ENCODE results near the gene HNRNPC.

DNA sequence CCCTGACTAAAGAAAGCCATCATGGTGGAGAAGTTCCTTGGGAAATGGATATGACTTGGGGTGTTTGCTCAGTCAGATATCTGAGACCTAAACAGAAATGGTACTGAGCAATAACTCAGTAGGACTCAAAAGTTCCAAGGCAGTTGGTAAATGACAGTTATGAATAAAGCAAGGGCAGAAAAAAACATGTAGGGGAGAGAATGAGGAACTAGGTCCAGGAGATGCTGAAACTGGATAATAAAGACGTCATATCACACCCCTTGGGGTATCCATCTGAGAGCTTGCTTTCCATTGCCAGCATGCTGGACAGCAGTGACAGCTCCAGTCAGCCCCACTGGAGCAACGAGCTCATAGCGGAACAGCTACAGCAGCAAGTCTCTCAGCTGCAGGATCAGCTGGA lies 48.2 kb upstream of the HNRNPC start:
- TF ChIP-seq, protein P1, sequence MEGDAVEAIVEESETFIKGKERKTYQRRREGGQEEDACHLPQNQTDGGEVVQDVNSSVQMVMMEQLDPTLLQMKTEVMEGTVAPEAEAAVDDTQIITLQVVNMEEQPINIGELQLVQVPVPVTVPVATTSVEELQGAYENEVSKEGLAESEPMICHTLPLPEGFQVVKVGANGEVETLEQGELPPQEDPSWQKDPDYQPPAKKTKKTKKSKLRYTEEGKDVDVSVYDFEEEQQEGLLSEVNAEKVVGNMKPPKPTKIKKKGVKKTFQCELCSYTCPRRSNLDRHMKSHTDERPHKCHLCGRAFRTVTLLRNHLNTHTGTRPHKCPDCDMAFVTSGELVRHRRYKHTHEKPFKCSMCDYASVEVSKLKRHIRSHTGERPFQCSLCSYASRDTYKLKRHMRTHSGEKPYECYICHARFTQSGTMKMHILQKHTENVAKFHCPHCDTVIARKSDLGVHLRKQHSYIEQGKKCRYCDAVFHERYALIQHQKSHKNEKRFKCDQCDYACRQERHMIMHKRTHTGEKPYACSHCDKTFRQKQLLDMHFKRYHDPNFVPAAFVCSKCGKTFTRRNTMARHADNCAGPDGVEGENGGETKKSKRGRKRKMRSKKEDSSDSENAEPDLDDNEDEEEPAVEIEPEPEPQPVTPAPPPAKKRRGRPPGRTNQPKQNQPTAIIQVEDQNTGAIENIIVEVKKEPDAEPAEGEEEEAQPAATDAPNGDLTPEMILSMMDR (IDR thresholded peaks at IDR 0.05): no peak
- no peak for TF ChIP-seq ZFX (IDR thresholded peaks at IDR 0.05; ENCODE audit: borderline replicate concordance)

All from 22Rv1 (cell line).